NOMO-1 (cell line): ENCODE data around the gene TACO1.
A peak's percentile ranks its signal among the peaks of the same experiment; 100 is the strongest.

ENCODE experiments used
- DNase-seq, 2 experiments: peaks; one replicate each; lab custom pipeline; 2025; ENCODE audit not compliant: unreplicated experiment in 2 of 2; lab: John Stamatoyannopoulos, UW

The TACO1 gene

DNA sequence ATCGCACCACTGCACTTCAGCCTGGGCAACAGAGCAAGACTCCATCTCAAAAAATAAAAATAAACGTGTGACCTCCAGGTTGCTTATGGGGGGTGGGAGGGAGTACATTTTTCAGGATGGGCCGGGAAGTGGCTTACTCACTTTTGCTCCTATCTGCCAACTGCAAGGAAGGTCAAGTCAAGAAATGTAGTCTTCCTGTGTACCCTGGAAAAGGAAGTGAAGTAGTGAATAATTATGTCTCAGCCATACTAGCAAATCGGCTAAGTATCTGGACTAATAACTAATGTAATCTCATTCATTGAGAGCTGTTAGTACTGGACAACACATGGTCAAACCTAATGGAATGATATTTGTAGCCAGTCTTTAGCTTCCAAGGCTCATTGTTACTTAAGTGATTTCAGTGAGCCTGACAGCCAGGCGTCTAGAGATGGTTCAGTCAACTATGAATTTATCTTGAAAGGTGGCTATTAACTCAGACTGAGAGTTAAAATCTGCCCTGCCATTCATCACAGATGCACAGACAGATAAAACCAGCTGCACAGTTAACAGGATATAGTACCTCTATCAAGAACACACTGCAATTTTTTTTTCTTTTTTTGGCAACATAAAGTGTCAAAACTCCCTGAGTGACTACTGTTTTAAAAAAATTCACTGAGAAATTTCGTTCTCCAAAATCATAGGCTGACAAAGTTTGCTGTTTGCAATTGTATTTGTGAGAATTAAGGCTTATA, 3.7 kb upstream of the TACO1 start:
- no peak for DNase-seq

DNA sequence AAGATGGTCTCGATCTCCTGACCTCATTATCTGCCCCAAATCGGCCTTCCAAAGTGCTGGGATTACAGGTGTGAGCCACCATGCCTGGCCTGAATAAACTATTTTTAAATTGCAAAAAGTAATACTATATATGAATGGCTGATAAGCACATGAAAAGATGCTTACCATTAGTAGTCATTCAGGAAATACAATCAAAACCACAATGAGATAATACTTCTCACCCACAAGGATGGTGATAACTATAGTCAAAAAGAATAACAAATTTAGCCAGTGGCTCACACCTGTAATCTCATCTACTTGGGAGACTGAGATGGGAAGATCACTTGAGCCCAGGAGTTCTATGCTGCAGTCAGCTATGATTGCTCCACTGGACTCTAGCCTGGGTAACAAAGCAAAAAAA, 2.4 kb upstream of the TACO1 start:
- no peak for DNase-seq

DNA sequence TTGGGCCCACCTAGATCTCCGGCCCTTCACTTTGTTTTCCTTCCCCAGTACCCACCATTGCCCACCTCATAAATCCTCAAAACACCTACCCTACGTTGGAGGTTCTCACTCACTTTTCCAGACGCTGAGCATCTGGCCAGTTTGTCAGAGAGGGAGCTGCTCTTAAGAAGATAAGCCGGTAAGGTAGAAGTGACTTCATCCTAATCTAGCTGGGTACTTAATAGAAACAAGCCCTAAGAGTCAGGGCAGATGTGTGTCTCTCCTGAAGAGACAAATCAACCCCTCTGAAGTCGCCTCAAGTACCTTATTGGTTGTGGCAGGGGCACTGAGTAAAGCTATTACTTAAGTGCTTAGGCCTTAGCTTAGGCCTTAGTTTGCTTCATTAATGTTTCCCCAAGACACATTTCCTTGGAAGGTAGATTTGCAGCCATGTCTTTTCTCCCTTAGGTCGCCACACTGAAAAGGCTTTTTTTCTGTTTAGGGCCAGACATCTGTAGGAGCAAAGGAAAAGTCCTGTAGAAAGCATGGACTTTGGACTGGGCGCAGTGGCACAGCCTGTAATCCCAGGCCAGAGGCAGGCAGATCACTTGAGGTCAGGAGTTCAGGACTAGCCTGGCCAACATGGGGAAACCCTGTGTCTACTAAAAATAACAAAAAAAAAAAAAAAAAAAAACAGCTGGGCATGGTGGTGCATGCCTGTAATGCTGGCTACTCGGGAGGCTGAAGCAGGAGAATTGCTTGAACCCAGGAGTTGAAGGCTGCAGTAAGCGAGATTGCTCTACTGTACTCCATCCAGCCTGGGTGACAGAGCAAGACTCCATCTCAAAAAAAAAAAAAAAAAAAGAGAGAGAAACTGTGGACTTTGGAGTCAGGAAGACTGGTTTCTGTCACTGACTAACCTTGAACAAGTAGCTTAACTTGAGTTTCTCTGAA, 1.0 kb downstream of the TACO1 start:
- no peak for DNase-seq

DNA sequence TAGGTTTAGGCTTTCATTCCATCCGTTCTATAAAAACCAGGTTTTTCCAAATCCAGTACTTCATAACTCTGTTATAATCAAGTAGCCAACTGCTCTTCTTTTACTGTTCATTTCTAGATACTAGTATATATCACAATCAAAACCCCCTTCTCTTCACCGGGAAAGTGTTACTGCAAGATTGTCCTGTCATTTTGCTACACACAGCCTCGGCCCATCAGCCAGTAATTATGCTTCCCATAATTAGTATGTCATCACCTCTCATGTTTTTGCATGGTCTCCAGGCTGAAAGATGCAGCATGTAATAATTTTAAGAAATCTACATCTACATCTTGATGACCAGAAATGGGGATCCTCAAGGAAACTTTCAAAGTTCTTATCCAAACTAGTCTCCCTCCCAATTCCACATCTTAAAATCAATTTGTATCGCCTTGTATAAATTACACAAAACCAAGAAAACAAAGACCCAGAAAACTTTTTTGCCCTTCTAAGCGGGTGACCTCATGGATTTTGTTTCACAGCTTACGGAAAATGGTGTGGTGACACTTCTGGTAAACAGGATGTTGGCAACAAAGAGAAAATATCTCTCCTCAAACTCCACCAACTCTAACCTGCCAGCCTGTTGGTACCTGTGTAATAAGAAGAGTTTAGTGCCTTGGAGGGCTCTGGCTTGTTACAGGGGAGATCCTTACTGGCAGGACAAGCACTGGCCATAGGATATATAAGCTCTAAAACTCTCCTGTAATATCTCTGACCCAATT, 9.3 kb downstream of the TACO1 start:
- DNase-seq, result no peak

DNA sequence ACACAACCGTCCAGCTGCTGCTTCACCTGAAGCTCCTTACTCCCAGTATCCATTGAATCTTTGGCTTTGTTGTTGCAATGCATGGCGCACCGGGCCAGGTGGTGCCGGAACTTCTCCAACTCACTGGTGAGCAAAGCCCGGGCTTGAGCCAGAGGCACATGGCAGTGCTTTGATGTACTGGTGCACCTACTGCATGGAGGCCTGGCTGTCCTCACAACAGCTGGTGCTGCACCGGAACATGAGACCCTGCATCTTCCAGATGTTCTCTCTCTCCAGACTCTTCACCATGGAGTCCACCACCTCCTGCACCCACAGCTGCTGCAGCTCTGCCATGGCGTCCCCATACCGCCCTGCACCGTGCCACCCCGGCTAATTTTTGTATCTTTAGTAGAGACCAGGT, 10.2 kb downstream of the TACO1 start:
- no peak for DNase-seq

DNA sequence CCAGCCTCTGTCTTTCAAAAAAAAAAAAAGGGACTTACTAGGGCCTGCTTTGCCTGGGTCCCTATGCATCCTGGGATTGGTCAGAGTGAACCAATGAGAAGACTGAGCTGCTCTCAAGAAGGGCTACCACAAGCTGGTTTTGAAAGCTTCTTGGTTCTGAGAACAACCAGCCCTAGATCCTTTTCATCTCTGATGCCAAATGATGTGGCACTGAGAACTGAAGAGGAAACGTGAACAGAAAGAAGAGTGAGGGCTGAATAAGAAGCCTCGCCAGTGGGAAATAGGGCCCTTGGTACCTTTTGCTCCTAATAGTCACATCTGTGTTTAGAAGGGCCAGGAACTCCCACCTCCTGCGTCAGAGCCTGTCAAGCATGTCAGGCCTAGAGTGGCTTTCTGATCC, 10.7 kb downstream of the TACO1 start:
- DNase-seq, result no peak

DNA sequence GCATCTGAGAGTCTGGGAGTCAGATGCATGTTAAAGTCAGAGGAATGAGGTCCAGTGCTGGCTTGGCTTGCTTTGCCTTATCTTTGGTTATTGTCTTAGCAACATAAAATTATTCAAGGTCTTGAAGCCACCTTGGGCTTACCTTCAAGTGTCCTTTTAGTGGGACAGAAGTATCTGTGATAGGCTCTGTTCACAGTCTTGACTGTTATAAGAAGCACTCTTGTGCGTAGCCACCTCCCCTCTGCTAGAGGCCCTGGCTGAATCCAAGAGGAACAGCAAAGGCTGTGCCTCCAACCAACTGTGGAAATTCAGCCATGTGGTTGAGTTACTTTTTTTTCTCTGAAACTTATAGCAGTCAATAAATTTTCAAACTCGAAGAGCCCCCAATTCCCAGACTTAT, 13.0 kb downstream of the TACO1 start:
- DNase-seq, result no peak

DNA sequence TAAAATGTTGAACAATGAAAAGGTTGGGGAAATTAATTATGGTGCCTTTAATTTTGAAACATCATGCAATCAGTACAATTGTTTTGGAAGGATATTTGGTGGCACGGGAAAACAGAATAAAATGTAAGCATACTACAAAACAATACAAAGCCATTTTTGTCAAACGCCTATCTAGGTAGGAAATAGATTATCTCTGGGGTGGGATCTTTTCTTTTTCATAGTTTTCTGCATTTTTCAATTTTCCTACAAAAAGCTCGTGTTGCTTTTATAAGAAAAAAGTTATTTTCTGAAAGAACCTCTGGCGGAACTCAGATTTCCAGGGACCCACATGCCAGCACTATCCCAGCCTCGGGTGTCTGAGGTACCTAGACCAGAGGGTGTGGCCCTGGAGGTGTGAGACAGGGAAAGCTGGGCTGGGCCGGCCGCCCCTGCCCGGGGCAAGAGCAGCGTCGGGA, 20.6 kb downstream of the TACO1 start:
- DNase-seq, result no peak

DNA sequence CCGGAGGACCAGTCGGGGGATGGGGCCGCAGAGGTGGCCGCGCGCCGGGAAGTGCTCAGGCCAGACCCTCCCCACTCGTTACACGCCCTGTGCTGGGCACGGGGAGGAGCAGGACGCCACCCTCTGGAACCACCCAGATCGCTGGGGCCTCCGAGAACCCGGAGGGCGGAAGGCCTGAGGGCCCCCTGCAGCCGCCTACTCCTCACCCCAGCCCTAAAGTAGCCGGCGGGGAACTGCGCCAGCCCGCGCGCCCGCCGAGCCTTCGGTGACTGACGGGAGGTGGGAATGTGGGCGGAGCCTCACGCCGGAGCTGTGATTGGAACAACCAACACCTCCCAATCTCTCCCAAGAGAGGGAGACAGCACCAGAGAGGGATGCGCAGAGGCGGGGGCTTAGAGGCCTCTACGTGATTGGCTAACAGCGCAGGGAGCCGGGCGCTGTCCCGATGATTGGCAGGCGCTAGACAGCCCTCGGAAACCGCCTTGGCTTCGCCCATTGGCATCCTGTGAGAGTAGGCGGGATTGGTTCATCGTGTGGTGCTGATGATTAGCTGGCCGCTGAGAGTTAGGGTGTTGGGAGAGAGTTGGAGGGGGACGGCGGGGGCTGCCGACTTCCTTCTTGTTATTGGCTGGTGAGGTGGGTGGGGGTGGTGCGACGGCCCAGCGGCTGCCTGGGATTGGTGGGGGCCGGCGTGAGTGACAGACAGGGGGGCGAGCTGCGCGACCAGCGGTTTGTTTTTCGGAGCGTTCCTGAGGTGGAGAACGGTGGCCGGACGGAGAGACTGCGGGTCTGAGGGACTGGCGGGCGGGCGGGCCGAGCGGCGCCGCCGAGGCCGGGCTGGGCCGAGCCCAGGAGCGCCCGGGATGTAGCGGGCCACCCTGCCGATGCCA, 21.2 kb downstream of the TACO1 start, which contains the start of gene MAP3K3:
Gene MAP3K3, plus strand, starts transcription at position 734 of the 890 bp plus-strand sequence. CDS start 343 bp downstream, outside the sequence.
- peak; percentile 99 to 100 for DNase-seq

DNA sequence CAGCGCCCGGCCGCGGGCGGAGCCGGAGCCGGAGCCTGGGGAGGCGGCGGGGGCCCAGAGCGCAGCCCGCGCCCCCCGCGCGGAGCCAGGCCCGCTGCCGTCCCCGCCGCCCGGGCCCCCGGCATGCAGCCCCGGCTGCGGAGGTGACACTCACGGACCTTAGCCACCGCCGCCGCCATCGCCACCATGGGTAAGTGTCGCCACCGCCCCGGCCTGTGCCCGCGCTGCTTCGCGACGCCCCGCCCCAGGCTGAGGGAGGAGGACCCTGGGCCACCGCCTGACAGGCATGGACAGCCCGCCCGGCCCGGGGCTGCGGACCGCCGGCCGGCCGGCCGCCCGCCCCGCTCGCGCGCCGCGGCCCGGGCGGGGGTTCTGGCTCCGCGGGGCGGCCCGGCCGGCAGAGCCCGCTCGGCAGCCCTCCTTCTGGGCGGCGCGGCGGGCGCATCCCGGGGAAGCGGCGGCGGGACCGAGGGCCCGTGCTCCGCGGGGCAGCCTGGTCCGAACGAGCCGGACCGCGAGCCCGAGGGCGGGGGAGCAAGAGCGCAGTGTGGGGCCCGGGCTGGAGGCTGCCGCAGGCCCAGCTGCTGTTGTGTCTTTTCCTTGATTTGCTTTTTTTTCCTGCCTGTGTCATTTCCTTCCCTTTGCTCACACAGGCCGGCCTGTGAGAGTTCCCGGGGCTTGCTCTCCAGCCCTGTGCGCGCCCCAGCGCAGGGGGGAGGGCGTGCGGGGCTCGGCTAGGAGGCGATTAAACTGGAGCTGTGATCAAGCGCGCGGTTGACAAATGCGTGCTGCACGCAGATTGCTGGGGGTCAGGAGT, 22.1 kb downstream of the TACO1 start:
- DNase-seq, result peak; percentile 16 to 51

DNA sequence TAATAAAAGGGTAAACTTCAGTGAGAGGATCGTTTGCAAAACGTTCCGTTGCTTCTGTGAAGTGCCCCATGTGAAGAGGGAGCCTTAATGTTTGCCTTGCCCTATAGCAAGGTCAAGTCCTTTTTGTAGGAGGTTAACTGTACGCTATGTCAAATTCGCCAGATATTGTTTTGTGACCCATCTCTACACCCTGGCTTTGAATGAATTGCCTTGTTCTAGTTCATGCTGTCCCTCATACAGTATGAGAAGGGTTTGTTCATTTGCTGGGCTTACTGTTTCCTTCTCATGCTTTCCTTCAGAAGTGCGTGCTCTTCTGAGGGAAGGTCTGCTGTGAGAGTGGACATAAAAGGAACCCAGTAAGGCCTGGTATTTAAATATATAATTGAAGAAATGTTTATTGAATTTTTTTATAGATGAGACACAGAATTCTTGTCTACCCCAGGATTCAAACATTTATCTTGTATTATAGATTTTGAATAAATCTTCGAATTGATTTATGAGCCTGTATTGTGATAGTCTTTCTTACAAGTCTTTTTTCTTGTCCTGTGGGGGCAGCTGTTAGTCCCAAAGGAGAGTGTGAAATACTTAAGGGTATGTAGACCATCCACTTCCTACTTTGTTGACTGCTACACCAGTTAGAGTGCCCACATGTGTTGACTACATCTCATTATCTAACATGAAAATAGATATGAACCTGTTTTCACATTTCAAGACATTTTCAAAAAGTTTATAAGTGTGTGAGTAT, 23.3 kb downstream of the TACO1 start:
- DNase-seq, result no peak

DNA sequence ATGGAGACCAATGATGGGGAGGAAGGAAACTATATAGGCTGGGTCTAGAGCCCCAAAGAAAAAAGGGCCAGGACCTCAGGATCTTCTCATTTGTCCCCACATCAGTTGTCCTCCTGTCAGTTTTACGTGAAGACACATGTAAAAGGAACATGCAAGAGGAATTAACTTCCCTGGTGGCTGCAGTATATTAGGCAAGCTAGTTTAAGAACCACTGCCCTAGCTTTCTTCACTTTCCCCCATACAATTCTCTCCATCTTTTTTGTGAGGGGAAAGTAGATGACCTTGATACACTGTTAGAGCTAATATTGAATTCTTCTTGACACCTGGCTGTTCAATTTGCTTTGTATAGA, 23.8 kb downstream of the TACO1 start:
- DNase-seq, result peak in 1 of 2 experiments; percentile 6

DNA sequence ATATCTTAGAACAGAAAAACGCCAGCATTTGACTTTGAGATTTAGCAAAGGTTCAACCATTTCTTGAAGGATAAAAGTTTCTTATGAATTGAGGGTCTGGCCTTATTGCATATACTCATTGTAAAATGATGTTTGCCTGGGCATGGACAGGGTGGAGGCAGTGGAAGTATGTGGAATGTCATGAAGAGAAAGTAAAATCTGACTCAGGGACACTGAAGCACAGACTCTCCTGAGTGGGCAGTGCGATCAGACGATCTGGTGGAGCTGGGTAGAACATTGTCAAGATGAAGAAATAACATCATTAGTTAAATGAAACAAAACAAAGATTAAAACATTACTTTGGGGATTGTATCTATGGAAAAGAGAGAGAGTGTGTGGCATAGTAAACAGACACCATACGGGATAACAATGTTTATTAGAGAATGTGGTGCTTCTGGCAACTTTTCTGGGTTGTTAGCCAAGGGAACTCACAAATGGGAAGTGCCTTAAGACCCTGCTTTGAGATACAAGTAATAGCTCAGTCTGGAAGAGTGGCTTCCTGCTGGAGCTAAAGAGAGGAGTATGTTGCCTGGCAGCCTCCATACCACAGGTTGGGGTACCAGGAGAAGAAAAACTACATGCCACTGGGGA, 26.0 kb downstream of the TACO1 start:
- no peak for DNase-seq

DNA sequence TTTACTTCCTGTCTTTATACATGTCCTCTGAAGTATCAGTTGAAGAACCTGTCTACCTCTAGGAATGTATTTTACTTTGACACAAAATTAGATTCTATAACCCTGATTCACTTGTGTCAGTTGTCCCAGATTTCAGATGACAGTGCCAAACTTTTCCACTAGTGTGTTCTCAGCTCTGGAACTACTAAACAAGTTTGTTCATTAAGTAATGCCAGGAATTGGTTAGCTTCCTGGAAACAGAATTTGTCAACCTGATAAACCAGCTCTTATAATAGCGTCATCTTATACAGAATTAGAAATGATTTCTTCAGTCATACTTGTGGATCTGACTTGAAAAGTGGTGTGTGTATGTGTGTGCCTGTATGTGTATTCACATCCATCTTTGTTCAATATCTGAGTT, 28.9 kb downstream of the TACO1 start:
- no peak for DNase-seq

DNA sequence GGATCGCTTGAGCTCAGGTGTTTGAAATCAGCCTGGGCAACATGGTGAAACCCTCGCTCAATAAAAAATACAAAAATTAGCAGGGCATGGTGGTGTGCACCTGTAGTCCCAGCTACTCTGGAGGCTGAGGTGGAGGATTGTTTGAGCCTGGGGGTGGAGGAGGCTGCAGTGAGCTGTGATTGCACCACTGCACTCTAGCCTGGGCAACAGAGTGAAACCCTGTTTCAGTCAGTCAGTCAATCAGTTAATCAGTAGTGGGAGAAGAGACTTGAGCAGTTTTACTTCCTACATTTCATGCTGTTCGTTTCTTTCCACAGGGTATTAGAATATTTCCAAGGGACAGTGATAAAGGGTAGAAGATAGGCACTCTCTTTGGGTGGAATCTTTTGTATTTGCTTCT, 30.4 kb downstream of the TACO1 start:
- no peak for DNase-seq

DNA sequence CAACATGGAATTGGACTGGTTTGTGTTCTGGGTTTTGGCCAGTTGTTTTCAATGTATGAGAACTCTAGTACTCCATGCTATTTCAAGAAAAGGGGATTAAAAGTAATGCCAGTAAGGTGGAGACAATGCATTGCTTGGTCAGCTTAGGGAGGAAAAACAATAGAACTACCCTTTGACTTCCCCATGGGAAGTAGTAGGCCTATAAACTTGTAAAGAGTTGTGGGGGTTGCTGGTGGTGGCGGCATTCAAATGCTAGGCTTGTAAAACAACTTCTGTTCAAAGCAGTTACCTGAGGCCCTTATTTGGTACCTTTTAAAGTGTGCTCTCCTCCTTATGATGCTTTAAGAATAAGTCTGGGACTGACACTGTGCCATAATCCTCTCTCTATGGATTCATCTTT, 30.9 kb downstream of the TACO1 start:
- no peak for DNase-seq

DNA sequence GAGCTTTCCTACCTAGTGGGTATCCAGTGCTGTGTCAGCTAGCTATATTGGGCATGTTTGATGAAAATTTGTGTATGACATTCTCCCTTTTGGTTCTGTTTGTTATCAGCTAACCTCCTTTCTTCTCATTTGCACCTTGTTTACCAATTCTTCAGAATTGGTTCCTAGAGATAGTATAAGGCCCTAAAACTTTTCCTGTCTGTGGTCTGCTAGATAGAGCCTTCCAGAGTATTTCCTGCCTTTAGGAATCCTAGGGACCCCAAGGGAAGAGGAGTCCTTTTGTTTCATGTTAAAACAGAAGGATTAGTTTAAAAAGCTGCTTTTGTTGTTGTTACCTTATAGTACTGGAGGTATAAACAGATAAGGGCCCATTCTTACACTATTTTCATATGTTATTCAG, 33.0 kb downstream of the TACO1 start:
- DNase-seq, result no peak

DNA sequence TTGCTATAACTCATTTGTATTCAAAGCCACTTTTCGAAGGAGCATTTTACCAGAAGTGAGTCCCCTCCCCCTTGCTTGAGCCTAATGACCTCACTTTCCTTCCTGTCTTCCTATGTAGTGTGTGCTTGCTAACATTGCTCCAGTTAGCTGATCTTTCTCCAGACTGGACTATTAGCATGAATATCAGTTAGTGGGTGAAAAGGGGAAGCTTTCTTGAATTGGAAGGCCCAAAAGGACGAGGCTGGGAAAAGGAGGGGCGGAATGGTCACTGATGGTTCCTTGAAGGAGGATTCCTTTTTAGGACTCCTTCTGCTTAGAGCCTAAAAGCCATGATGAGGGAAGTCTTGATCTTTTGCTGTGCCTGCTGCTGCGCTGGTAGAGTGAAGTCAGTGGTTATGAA, 33.5 kb downstream of the TACO1 start:
- no peak for DNase-seq
